ENCODE data around the gene MARCHF10.

- TF ChIP-seq CTCF (IDR thresholded peaks at IDR 0.05), result no peak
- TF ChIP-seq EZH2 (IDR thresholded peaks at IDR 0.05), result no peak
- no peak for TF ChIP-seq EZH2phosphoT487 (IDR thresholded peaks at IDR 0.05)
Measured at GRCh38 chr17:62725791-62726249, 82.3 kb downstream of the MARCHF10 start.

Measured in neural progenitor cell (in vitro differentiated cells).